Endothelial cell of umbilical vein (primary cell): Measurements from ENCODE around the gene LMO1. TPM values are rescaled to one million over a fixed set of nuclear protein-coding genes. Genes with fewer than 3 reads are reported as not detected.

Experiments used
- BruUV-seq: library from RNA; stranded (reverse); fragments of 400-500 nt; replicated peaks from 2 replicates; lab custom pipeline; 2021; lab: Mats Ljungman, UMichigan
- CTCF ChIA-PET: fragments of 300-600, 350-600 bp; sonication (Branson Sonifier 250); formaldehyde crosslinking; loops from one replicate; lab custom pipeline; 2021; ENCODE audit warnings: antibody characterized with exemption, inconsistent platforms; lab: Charles Lee
- POLR2A ChIA-PET: fragments of 300-600, 350-600 bp; sonication (Branson Sonifier 250); formaldehyde crosslinking; loops from one replicate; lab custom pipeline; 2021; ENCODE audit warnings: antibody characterized with exemption, inconsistent platforms; lab: Charles Lee
- DNase-seq: peaks from one replicate; pipeline ENCODE4 v3.0.0-alpha.2; 2011; ENCODE audit warnings: low read depth, low spot score
- FAIRE-seq: peaks from 2 replicates; lab custom pipeline; 2011; peaks lifted over from hg19 to GRCh38; lab: Jason Lieb, UNC
- H2AFZ ChIP-seq: 2 replicates; pipeline ENCODE4 v1.6.0; 2012; ENCODE audit warnings: low read depth, low read length, control low read depth, inconsistent platforms
- H3K27ac ChIP-seq: 2 replicates; pipeline ENCODE4 v1.5.1; 2011; ENCODE audit warnings: low read depth, mild to moderate bottlenecking, control low read depth, low read length, moderate library complexity; ENCODE audit not compliant: insufficient read depth
- H3K27me3 ChIP-seq, 2 experiments: 2 replicates each; pipeline versions ENCODE4 v1.6.0 to v1.6.1; 2011; ENCODE audit warnings: low read length in 2 of 2, mixed read lengths in 1 of 2; ENCODE audit not compliant: control insufficient read depth in 2 of 2, insufficient read depth in 2 of 2
- H3K36me3 ChIP-seq, 2 experiments: 2 replicates in 1 of 2; 3 replicates in 1 of 2; pipeline ENCODE4 v1.5.1; 2011; ENCODE audit warnings: low read length in 2 of 2, mild to moderate bottlenecking in 1 of 2, moderate library complexity in 1 of 2; ENCODE audit not compliant: control insufficient read depth in 2 of 2, insufficient read depth in 2 of 2; ENCODE audit errors: extremely low read depth in 1 of 2
- H3K4me1 ChIP-seq: 3 replicates; pipeline ENCODE4 v1.5.1; 2011; ENCODE audit warnings: mild to moderate bottlenecking, low read length; ENCODE audit not compliant: control insufficient read depth, insufficient read depth; ENCODE audit errors: extremely low read depth
- H3K4me2 ChIP-seq: 2 replicates; pipeline ENCODE4 v1.6.1; 2011; ENCODE audit warnings: low read length, control low read depth, mixed read lengths; ENCODE audit not compliant: insufficient read depth
- H3K4me3 ChIP-seq, 3 experiments: fragments of 200-600 bp in 1 of 3; sonication (generic), shearing (Covaris generic) in 1 of 3; replicated peaks in 1 of 3; 2 replicates each; pipeline ENCODE4 v1.5.1; 2011 to 2016; ENCODE audit warnings: control low read depth in 3 of 3, low read length in 3 of 3, mild to moderate bottlenecking in 2 of 3, inconsistent platforms in 1 of 3, low read depth in 1 of 3, moderate library complexity in 1 of 3; ENCODE audit not compliant: insufficient read depth in 1 of 3
- H3K79me2 ChIP-seq: 2 replicates; pipeline ENCODE4 v1.6.0; 2012; ENCODE audit warnings: low read length, inconsistent platforms; ENCODE audit not compliant: control insufficient read depth, insufficient read depth
- H3K9ac ChIP-seq: replicated peaks from 2 replicates; pipeline ENCODE3; 2011; ENCODE audit warnings: low read length, control low read depth; ENCODE audit not compliant: insufficient read depth; ENCODE audit errors: extremely low read depth
- H3K9me1 ChIP-seq: replicated peaks from 3 replicates; pipeline ENCODE4 v1.6.0; 2011; ENCODE audit warnings: mild to moderate bottlenecking, low read length; ENCODE audit not compliant: control insufficient read depth, insufficient read depth; ENCODE audit errors: extremely low read depth
- H3K9me3 ChIP-seq: replicated peaks from 2 replicates; pipeline ENCODE4 v1.5.1; 2012; ENCODE audit warnings: low read length, inconsistent platforms; ENCODE audit not compliant: control insufficient read depth, insufficient read depth
- H4K20me1 ChIP-seq: replicated peaks from 2 replicates; pipeline ENCODE3; 2011; ENCODE audit warnings: mild to moderate bottlenecking, low read length; ENCODE audit not compliant: control insufficient read depth, insufficient read depth; ENCODE audit errors: extremely low read depth
- CTCF ChIP-seq, 2 donors: IDR thresholded peaks; 1 replicate in 1 of 2; 2 replicates in 1 of 2; pipeline ENCODE4 v1.5.1; 2011; ENCODE audit warnings: low read length in 2 of 2, mild to moderate bottlenecking in 2 of 2, moderate library complexity in 2 of 2, control low read depth in 1 of 2, inconsistent platforms in 1 of 2, low read depth in 1 of 2; ENCODE audit not compliant: insufficient read depth in 1 of 2; ENCODE audit errors: extremely low read depth in 1 of 2
- FOS ChIP-seq: IDR thresholded peaks from 2 replicates; pipeline ENCODE4 v1.6.1; 2011; ENCODE audit warnings: mild to moderate bottlenecking, low read length, moderate library complexity, borderline replicate concordance; ENCODE audit not compliant: insufficient read depth
- GATA2 ChIP-seq: IDR thresholded peaks from 2 replicates; pipeline ENCODE4 v1.7.0; 2011; ENCODE audit warnings: low read depth, mild to moderate bottlenecking, moderate library complexity, mixed read lengths, low read length; ENCODE audit not compliant: insufficient read length, insufficient read depth
- MAX ChIP-seq: IDR thresholded peaks from 2 replicates; pipeline ENCODE4 v1.6.1; 2011; ENCODE audit not compliant: insufficient read depth, insufficient read length
- dilution Hi-C: fragments of 300-500 bp; cut with MboI; formaldehyde crosslinking; loops from one replicate; pipeline ENCODE4 v1.15.0; 2019; ENCODE audit warnings: low sequenced_read_pairs; ENCODE audit not compliant: extremely low pct_ligation_motif_present
- intact Hi-C: fragments of 100-400 bp; cut with micrococcal nuclease; formaldehyde crosslinking; loops from one replicate; pipeline ENCODE4 v1.10.0; 2022
- polyA plus RNA-seq, 4 experiments: library from polyadenylated mRNA; depleted of rRNA in 3 of 4; stranded (reverse) in 3 of 4; unstranded in 1 of 4; fragments of >200 nt; gene quantifications; 2 replicates each; pipeline versions ENCODE4 v1.2.1 to v1.2.3, GENCODE V29; 2011 to 2012; ENCODE audit warnings: missing spikeins in 1 of 4
- total RNA-seq: library from RNA; stranded (reverse); gene quantifications from 2 replicates; pipeline ENCODE4 v1.2.3, GENCODE V29; 2021

The LMO1 gene
- total and polyA plus RNA-seq, 2 donors (not counting 3 experiments of a cell fraction or from before 2014, with no cell fraction given), result not detected

GRCh38 chr11:8219257-8220021, 44.2 kb downstream of the LMO1 start:
- ChIA-PET POLR2A (no interaction called here), CTCF (interaction anchor here (0.7 to 6.3 kb wide), 14 partner anchors 8 to 918 kb away, joined by 3 to 49 read pairs (median 4); partner anchors contain the start of gene LMO1)
- Histone ChIP-seq H3K9ac (no peak overlapping the region), H3K79me2 (no peaks in the 10 kb centered on the region), H3K27ac (no peak overlapping the region), H3K36me3 (no peaks in the 10 kb centered on the region), H3K9me1 (no peaks in the 10 kb centered on the region), H4K20me1 (no peaks in the 10 kb centered on the region), H3K4me2 (no peak overlapping the region), H3K27me3 (peaks cover 0 to 6% of the 10 kb centered on the region in 2 experiments), H3K9me3 (no peaks in the 10 kb centered on the region), H2AFZ (no peak overlapping the region), H3K4me3 (no peak overlapping the region), H3K4me1 (no peaks in the 10 kb centered on the region)
- FAIRE-seq (peak; percentile 71), DNase-seq (peak; percentile 47)
- no TSS peak for BruUV-seq
- intact Hi-C loops, result no loop called here
- no peak for TF ChIP-seq GATA2
- peak; percentile 63 to 76 for TF ChIP-seq CTCF (IDR thresholded peaks at IDR 0.05; ENCODE audit: extremely low read depth in 1 of 2, insufficient read depth in 1 of 2, low read depth in 1 of 2, low read length in 2 of 2)
- TF ChIP-seq FOS, result no peak
- TF ChIP-seq MAX, result no peak
- dilution Hi-C loops, result no loop called here
